Measurements from ENCODE around the gene PRKACB.
"Not testable (repeated sequence)": the region's sequence is repeated elsewhere in the genome, so short reads cannot be mapped to it uniquely, and the experiment has no call there.

Gene PRKACB

GRCh38 chr1:84143796-84144565 is at the start of gene PRKACB:
Gene PRKACB (plus strand): TSS chr1:84144271. CDS start chr1:84144362, 91 bp downstream.
- no peak for DNase-seq

GRCh38 chr1:84095308-84095707 is 48.8 kb upstream of the PRKACB start:
- no peak for DNase-seq

- DNase-seq = no peak
Measured at GRCh38 chr1:84096176-84096575, 47.9 kb upstream of the PRKACB start.

GRCh38 chr1:84101204-84101603 is 42.9 kb upstream of the PRKACB start:
- DNase-seq = no peak

- DNase-seq = peak; percentile 52
Measured at GRCh38 chr1:84103197-84103992, 40.7 kb upstream of the PRKACB start.

GRCh38 chr1:84107538-84107937 is 36.5 kb upstream of the PRKACB start:
- DNase-seq = not testable (repeated sequence)

GRCh38 chr1:84107955-84108354 is 36.1 kb upstream of the PRKACB start:
- DNase-seq = no peak

- DNase-seq = no peak
Measured at GRCh38 chr1:84108900-84109578, 35.0 kb upstream of the PRKACB start.

- no peak for DNase-seq
Measured at GRCh38 chr1:84110629-84111028, 33.4 kb upstream of the PRKACB start.

GRCh38 chr1:84116558-84116957 is 27.5 kb upstream of the PRKACB start:
- DNase-seq = no peak

- no peak for DNase-seq
Measured at GRCh38 chr1:84117868-84118267, 26.2 kb upstream of the PRKACB start.

GRCh38 chr1:84121360-84121759 is 22.7 kb upstream of the PRKACB start:
- DNase-seq = no peak

- DNase-seq = peak; percentile 53
Measured at GRCh38 chr1:84122780-84123382, 21.2 kb upstream of the PRKACB start.

GRCh38 chr1:84133479-84133878 is 10.6 kb upstream of the PRKACB start:
- DNase-seq = no peak

GRCh38 chr1:84135341-84135740 is 8.7 kb upstream of the PRKACB start:
- DNase-seq = no peak

- DNase-seq = no peak
Measured at GRCh38 chr1:84141182-84142003, 2.7 kb upstream of the PRKACB start.

GRCh38 chr1:84145068-84145467 is 997 bp downstream of the PRKACB start:
- no peak for DNase-seq

- no peak for DNase-seq
Measured at GRCh38 chr1:84146411-84147032, 2.5 kb downstream of the PRKACB start.

- DNase-seq = no peak
Measured at GRCh38 chr1:84148758-84149157, 4.7 kb downstream of the PRKACB start.

- DNase-seq = no peak
Measured at GRCh38 chr1:84152649-84153056, 8.6 kb downstream of the PRKACB start.

- DNase-seq = no peak
Measured at GRCh38 chr1:84155517-84155916, 11.4 kb downstream of the PRKACB start.

- no peak for DNase-seq
Measured at GRCh38 chr1:84156210-84156621, 12.1 kb downstream of the PRKACB start.
